H9 (cell line): ENCODE results near the gene ENOPH1. TPM values are rescaled to one million over a fixed set of nuclear protein-coding genes. Genes with fewer than 3 reads are reported as not detected.

ENCODE experiments used
- DNase-seq: peaks from one replicate; pipeline ENCODE4 v3.0.0-alpha.2; 2017
- H2AFZ ChIP-seq: one replicate; pipeline ENCODE4 v1.6.1; 2013; ENCODE audit warnings: mild to moderate bottlenecking, low read length, control low read depth, moderate library complexity
- H2AK5ac ChIP-seq: 2 replicates; pipeline ENCODE4 v1.6.1; 2013; ENCODE audit warnings: low read length, control low read depth, mixed read lengths; ENCODE audit not compliant: insufficient read length
- H2BK120ac ChIP-seq: one replicate; pipeline ENCODE4 v1.6.1; 2013; ENCODE audit warnings: low read depth, mild to moderate bottlenecking, low read length, control low read depth, inconsistent platforms; ENCODE audit not compliant: poor library complexity, severe bottlenecking
- H2BK12ac ChIP-seq: 2 replicates; pipeline ENCODE4 v1.6.1; 2013; ENCODE audit warnings: low read length, control low read depth, mixed read lengths, low read depth; ENCODE audit not compliant: insufficient read length
- H2BK15ac ChIP-seq: 2 replicates; pipeline ENCODE4 v1.6.1; 2013; ENCODE audit warnings: low read depth, low read length, control low read depth
- H2BK20ac ChIP-seq: one replicate; pipeline ENCODE4 v1.6.1; 2013; ENCODE audit warnings: low read depth, mild to moderate bottlenecking, low read length, control low read depth, inconsistent platforms; ENCODE audit not compliant: poor library complexity, severe bottlenecking
- H2BK5ac ChIP-seq: 2 replicates; pipeline ENCODE4 v1.6.1; 2013; ENCODE audit warnings: low read length, control low read depth, mixed read lengths; ENCODE audit not compliant: insufficient read length
- H3K14ac ChIP-seq: 2 replicates; pipeline ENCODE4 v1.6.1; 2013; ENCODE audit warnings: low read length, control low read depth; ENCODE audit not compliant: insufficient read depth
- H3K18ac ChIP-seq: 2 replicates; pipeline ENCODE4 v1.6.1; 2013; ENCODE audit warnings: low read depth, mild to moderate bottlenecking, mixed read lengths, low read length, control low read depth; ENCODE audit not compliant: insufficient read length
- H3K23ac ChIP-seq: 2 replicates; pipeline ENCODE4 v1.6.1; 2013; ENCODE audit warnings: low read length, control low read depth, mixed read lengths, low read depth; ENCODE audit not compliant: insufficient read length
- H3K23me2 ChIP-seq: 2 replicates; pipeline ENCODE4 v1.6.1; 2013; ENCODE audit warnings: low read depth, mild to moderate bottlenecking, mixed read lengths, low read length, control low read depth; ENCODE audit not compliant: insufficient read length, poor library complexity, severe bottlenecking
- H3K27ac ChIP-seq: 2 replicates; pipeline ENCODE4 v1.5.1; 2013; ENCODE audit warnings: low read length, control low read depth, mixed read lengths, low read depth; ENCODE audit not compliant: insufficient read length
- H3K27me3 ChIP-seq: 2 replicates; pipeline ENCODE4 v1.6.1; 2013; ENCODE audit warnings: low read length, control low read depth, inconsistent platforms; ENCODE audit not compliant: insufficient read depth
- H3K4ac ChIP-seq: 2 replicates; pipeline ENCODE4 v1.6.1; 2013; ENCODE audit warnings: low read depth, mild to moderate bottlenecking, control low read depth, inconsistent platforms, low read length, moderate library complexity
- H3K4me1 ChIP-seq: 2 replicates; pipeline ENCODE4 v1.6.1; 2013; ENCODE audit warnings: low read length, control low read depth, inconsistent platforms; ENCODE audit not compliant: insufficient read depth
- H3K4me2 ChIP-seq: 2 replicates; pipeline ENCODE4 v1.6.1; 2013; ENCODE audit warnings: low read length, control low read depth, mixed read lengths; ENCODE audit not compliant: insufficient read length, insufficient read depth
- H3K56ac ChIP-seq: 2 replicates; pipeline ENCODE4 v1.6.1; 2013; ENCODE audit warnings: low read depth, mild to moderate bottlenecking, mixed read lengths, low read length, control low read depth; ENCODE audit not compliant: insufficient read length
- H3K79me1 ChIP-seq: 2 replicates; pipeline ENCODE4 v1.6.1; 2013; ENCODE audit warnings: low read depth, mild to moderate bottlenecking, moderate library complexity, low read length, control low read depth, inconsistent platforms; ENCODE audit not compliant: insufficient read depth, poor library complexity, severe bottlenecking
- H3K79me2 ChIP-seq: 2 replicates; pipeline ENCODE4 v1.6.1; 2013; ENCODE audit warnings: low read length, control low read depth, inconsistent platforms; ENCODE audit not compliant: insufficient read depth
- H3K9ac ChIP-seq: 2 replicates; pipeline ENCODE4 v1.6.1; 2013; ENCODE audit warnings: low read length, control low read depth, mixed read lengths; ENCODE audit not compliant: insufficient read length; ENCODE audit errors: extremely low read depth
- H3K9me3 ChIP-seq: one replicate; pipeline ENCODE4 v1.6.1; 2013; ENCODE audit warnings: low read depth, low read length, inconsistent platforms; ENCODE audit not compliant: control insufficient read depth
- H3T11ph ChIP-seq: one replicate; pipeline ENCODE4 v1.6.1; 2013; ENCODE audit warnings: mild to moderate bottlenecking, low read length, control low read depth, inconsistent platforms
- H4K20me1 ChIP-seq: one replicate; pipeline ENCODE4 v1.6.1; 2013; ENCODE audit not compliant: control insufficient read depth, insufficient read length, insufficient read depth
- H4K5ac ChIP-seq: 2 replicates; pipeline ENCODE4 v1.6.1; 2013; ENCODE audit warnings: low read depth, mild to moderate bottlenecking, mixed read lengths, low read length, control low read depth; ENCODE audit not compliant: insufficient read length
- H4K8ac ChIP-seq: replicated peaks from 2 replicates; pipeline ENCODE4 v1.6.1; 2013; ENCODE audit warnings: low read length, control low read depth, mixed read lengths, low read depth; ENCODE audit not compliant: insufficient read length
- H4K91ac ChIP-seq: 2 replicates; pipeline ENCODE4 v1.6.1; 2013; ENCODE audit warnings: low read depth, mild to moderate bottlenecking, moderate library complexity, mixed read lengths, low read length, control low read depth; ENCODE audit not compliant: insufficient read length
- H3K27ac Mint-ChIP-seq, 3 experiments: 2 replicates in 2 of 3; 3 replicates in 1 of 3; pipeline ENCODE4 v1.8.0; 2020 to 2021; ENCODE audit warnings: mixed read lengths in 3 of 3, mild to moderate bottlenecking in 1 of 3, moderate library complexity in 1 of 3
- H3K27me3 Mint-ChIP-seq: 2 replicates; pipeline ENCODE4 v1.8.0; 2021; ENCODE audit warnings: low read depth, mild to moderate bottlenecking, moderate library complexity, mixed read lengths
- H3K36me3 Mint-ChIP-seq, 3 experiments: 2 replicates in 2 of 3; 3 replicates in 1 of 3; pipeline ENCODE4 v1.8.0; 2020 to 2021; ENCODE audit warnings: low read depth in 3 of 3, mixed read lengths in 3 of 3; ENCODE audit not compliant: insufficient read depth in 1 of 3
- H3K4me1 Mint-ChIP-seq, 2 experiments: 2 replicates each; pipeline ENCODE4 v1.8.0; 2020; ENCODE audit warnings: mixed read lengths in 2 of 2
- H3K4me3 Mint-ChIP-seq, 2 experiments: 2 replicates in 1 of 2; 3 replicates in 1 of 2; pipeline ENCODE4 v1.8.0; 2020 to 2021; ENCODE audit warnings: mild to moderate bottlenecking in 2 of 2, mixed read lengths in 2 of 2, moderate library complexity in 1 of 2
- H3K9me3 Mint-ChIP-seq, 2 experiments: 2 replicates in 1 of 2; 3 replicates in 1 of 2; pipeline ENCODE4 v1.8.0; 2020; ENCODE audit warnings: mild to moderate bottlenecking in 2 of 2, mixed read lengths in 2 of 2, moderate library complexity in 1 of 2
- CTCF ChIP-seq: fragments of 200-600 bp; sonication (generic); conservative IDR thresholded peaks from 3 replicates; pipeline ENCODE4 v1.8.0; 2021; ENCODE audit warnings: antibody characterized with exemption, mild to moderate bottlenecking
- WGBS: extraction: QIAGEN DNeasy Blood & Tissue Kit; methylation state at CpG from one replicate; pipeline ENCODE4 v1.1.7; 2013; ENCODE audit warnings: missing lambda C conversion rate, low lambda C conversion rate, mixed read lengths; ENCODE audit not compliant: insufficient read length; ENCODE audit errors: extremely low coverage; 5-methylcytosine and 5-hydroxymethylcytosine counted together
- total RNA-seq: library from RNA; stranded (reverse); gene quantifications from 2 replicates; pipeline ENCODE4 v1.2.1, GENCODE V29; 2021

ENOPH1 gene
- total RNA-seq, 1 experiment from 2014 or later = 62.4 TPM

GRCh38 chr4:82398263-82398662 lies 32.1 kb upstream of the ENOPH1 start:
- no peak for DNase-seq
- Histone ChIP-seq H2BK12ac (no peak overlapping the region), H2BK20ac (no peak overlapping the region), H3K14ac (no peak overlapping the region), H3K9ac (no peak overlapping the region), H3K23ac (no peak overlapping the region), H2AFZ (no peak overlapping the region), H4K91ac (no peak overlapping the region), H3K27me3 (no peaks in the 10 kb centered on the region), H2BK120ac (no peak overlapping the region), H3K27ac (no peak overlapping the region), H4K5ac (no peak overlapping the region), H2AK5ac (no peak overlapping the region), H3K4ac (no peak overlapping the region), H3K79me2 (no peaks in the 10 kb centered on the region), H3T11ph (no peak overlapping the region), H3K79me1 (no peaks in the 10 kb centered on the region), H2BK5ac (no peak overlapping the region), H2BK15ac (no peak overlapping the region), H4K20me1 (no peaks in the 10 kb centered on the region), H4K8ac (no peak overlapping the region), H3K9me3 (no peaks in the 10 kb centered on the region), H3K56ac (no peak overlapping the region), H3K4me1 (no peaks in the 10 kb centered on the region), H3K18ac (no peak overlapping the region), H3K23me2 (no peaks in the 10 kb centered on the region), H3K4me2 (no peak overlapping the region)
- H3K27ac Mint-ChIP-seq = no peak overlapping the region
- peaks cover 6% of the 10 kb centered on the region in 2 experiments; a peak in 3 of 4 replicates for H3K4me1 Mint-ChIP-seq
- no peaks in the 10 kb centered on the region; a peak in 1 of 5 replicates for H3K9me3 Mint-ChIP-seq
- no peaks in the 10 kb centered on the region for H3K36me3 Mint-ChIP-seq
- no peak overlapping the region for H3K4me3 Mint-ChIP-seq
- WGBS = no CpG with 5 or more reads among the region's 1 CpG
- H3K27me3 Mint-ChIP-seq = no peaks in the 10 kb centered on the region
- TF ChIP-seq CTCF = no peak
